Measurements from ENCODE around the gene WDSUB1.

Gene WDSUB1

GRCh38 chr2:159192371-159192918 lies 94.1 kb downstream of the WDSUB1 start:
- H3K4me3 Mint-ChIP-seq, result no peak overlapping the region
- no peak overlapping the region for H3K27ac Mint-ChIP-seq
- H3K36me3 Mint-ChIP-seq (ENCODE audit: insufficient read depth), result peaks cover 5% of the 10 kb centered on the region
- ATAC-seq (replicated peaks) (no peak), DNase-seq (no peak)
- H3K9me3 Mint-ChIP-seq, result no peaks in the 10 kb centered on the region
- no peaks in the 10 kb centered on the region for H3K4me1 Mint-ChIP-seq (ENCODE audit: low read depth in 2 of 2)
- no peaks in the 10 kb centered on the region for H3K27me3 Mint-ChIP-seq

- no peaks in the 10 kb centered on the region for H3K9me3 Mint-ChIP-seq
- H3K4me1 Mint-ChIP-seq (ENCODE audit: low read depth in 2 of 2), result peaks cover 5 to 6% of the 10 kb centered on the region in 2 donors
- DNase-seq (no peak), ATAC-seq (replicated peaks) (no peak)
- H3K27ac Mint-ChIP-seq, result no peak overlapping the region
- H3K27me3 Mint-ChIP-seq, result no peaks in the 10 kb centered on the region
- peaks cover 5% of the 10 kb centered on the region for H3K36me3 Mint-ChIP-seq (ENCODE audit: insufficient read depth)
- no peak overlapping the region for H3K4me3 Mint-ChIP-seq
Observed at GRCh38 chr2:159188449-159188848, 98.1 kb downstream of the WDSUB1 start.

- no peaks in the 10 kb centered on the region for H3K9me3 Mint-ChIP-seq
- peaks cover 5 to 6% of the 10 kb centered on the region in 2 donors for H3K4me1 Mint-ChIP-seq (ENCODE audit: low read depth in 2 of 2)
- no peak overlapping the region for H3K27ac Mint-ChIP-seq
Observed at GRCh38 chr2:159187106-159187505, 99.4 kb downstream of the WDSUB1 start.

GRCh38 chr2:159186462-159186861 lies 100.0 kb downstream of the WDSUB1 start:
- Mint-ChIP-seq H3K27ac (no peak overlapping the region), H3K4me1 (ENCODE audit: low read depth in 2 of 2) (peaks cover 5 to 6% of the 10 kb centered on the region in 2 donors), H3K4me3 (no peak overlapping the region), H3K9me3 (no peaks in the 10 kb centered on the region), H3K36me3 (ENCODE audit: insufficient read depth) (peaks cover 5% of the 10 kb centered on the region), H3K27me3 (no peaks in the 10 kb centered on the region)
- DNase-seq, result no peak
- no peak for ATAC-seq (replicated peaks)

More at GRCh38 chr2:159187106-159187505, 99.4 kb downstream of the WDSUB1 start:
- Mint-ChIP-seq H3K27me3 (no peaks in the 10 kb centered on the region), H3K36me3 (ENCODE audit: insufficient read depth) (peaks cover 5% of the 10 kb centered on the region), H3K4me3 (no peak overlapping the region)
- DNase-seq (no peak), ATAC-seq (replicated peaks) (no peak)
